GM19023 (cell line): Measurements from ENCODE around the gene IFNL4.

ENCODE experiments used
- ATAC-seq: cut with Tn5 transposase; IDR thresholded peaks from one replicate; pipeline ENCODE4 v1.9.1; 2021; ENCODE audit warnings: mild to moderate bottlenecking, moderate library complexity; ENCODE audit not compliant: unreplicated experiment

IFNL4 gene

GRCh38 chr19:39196860-39197562, 51.6 kb downstream of the IFNL4 start, which contains the start of gene NCCRP1:
TSS of gene NCCRP1 (plus strand) at chr19:39196964. CDS start at chr19:39196983, 19 bp downstream.
- no peak for ATAC-seq

GRCh38 chr19:39196320-39196719, 52.3 kb downstream of the IFNL4 start:
- ATAC-seq = no peak
